Natural killer cell (primary cell): ENCODE measurements around the gene SLC2A5. TPM values are rescaled to one million over a fixed set of nuclear protein-coding genes. Genes with fewer than 3 reads are reported as not detected.

Source experiments
- ATAC-seq, 3 donors: fragments of 150-1000 bp in 2 of 3; fragments of 200-7000 bp in 1 of 3; cut with Tn5 transposase; 1 replicate in 1 of 3; 2 replicates in 2 of 3; pipeline ENCODE4 v1.10.0; 2021; ENCODE audit warnings: mild to moderate bottlenecking in 2 of 3, moderate library complexity in 2 of 3
- DNase-seq, 2 donors: peaks; one replicate each; pipeline versions ENCODE4 v3.0.0 to v3.0.0-alpha.2; 2013 to 2021; ENCODE audit warnings: mixed read lengths in 1 of 2
- H3K27ac ChIP-seq: one replicate; pipeline ENCODE4 v1.5.1; 2013; ENCODE audit warnings: mild to moderate bottlenecking, low read length
- H3K27me3 ChIP-seq: one replicate; pipeline ENCODE4 v1.6.1; 2013; ENCODE audit warnings: low read length; ENCODE audit not compliant: control insufficient read depth, insufficient read depth
- H3K36me3 ChIP-seq: one replicate; pipeline ENCODE4 v1.6.1; 2013; ENCODE audit warnings: low read length; ENCODE audit not compliant: control insufficient read depth, insufficient read depth
- H3K4me1 ChIP-seq: one replicate; pipeline ENCODE4 v1.6.1; 2013; ENCODE audit warnings: low read length; ENCODE audit not compliant: control insufficient read depth, insufficient read depth
- H3K4me3 ChIP-seq: one replicate; pipeline ENCODE4 v1.5.1; 2013; ENCODE audit warnings: low read length
- H3K9me3 ChIP-seq: one replicate; pipeline ENCODE4 v1.6.1; 2013; ENCODE audit warnings: low read length; ENCODE audit not compliant: control insufficient read depth, insufficient read depth
- H3K27ac Mint-ChIP-seq, 2 donors: one replicate each; pipeline ENCODE4 v1.8.0; 2022; ENCODE audit warnings: mild to moderate bottlenecking in 2 of 2, mixed read lengths in 2 of 2, moderate library complexity in 1 of 2
- H3K27me3 Mint-ChIP-seq, 2 donors: one replicate each; pipeline ENCODE4 v1.8.0; 2022; ENCODE audit warnings: low read depth in 2 of 2, mixed read lengths in 2 of 2
- H3K36me3 Mint-ChIP-seq: one replicate; pipeline ENCODE4 v1.8.0; 2022; ENCODE audit warnings: mixed read lengths
- H3K4me1 Mint-ChIP-seq, 2 donors: one replicate each; pipeline ENCODE4 v1.8.0; 2022; ENCODE audit warnings: mixed read lengths in 2 of 2
- H3K4me3 Mint-ChIP-seq: one replicate; pipeline ENCODE4 v1.8.0; 2022; ENCODE audit warnings: mild to moderate bottlenecking, moderate library complexity, mixed read lengths
- H3K9me3 Mint-ChIP-seq, 2 donors: one replicate each; pipeline ENCODE4 v1.8.0; 2022; ENCODE audit warnings: mixed read lengths in 2 of 2
- CTCF ChIP-seq: fragments of 200-600 bp; IDR thresholded peaks from one replicate; pipeline ENCODE4 v1.8.0; 2022; ENCODE audit warnings: antibody characterized with exemption
- WGBS: methylation state at CpG from one replicate; pipeline ENCODE4 v1.1.7; 2013; ENCODE audit warnings: missing lambda C conversion rate; ENCODE audit not compliant: insufficient coverage; 5-methylcytosine and 5-hydroxymethylcytosine counted together
- intact Hi-C: fragments of 100-400 bp; cut with micrococcal nuclease; formaldehyde crosslinking; loops from one replicate; pipeline ENCODE4 v1.14.2; 2022
- total RNA-seq, 4 donors: library from RNA; stranded (reverse); fragments of 120-200 nt in 1 of 4; gene quantifications; one replicate each; pipeline versions ENCODE4 v1.2.3 to v1.2.4, GENCODE V29; 2013 to 2022

SLC2A5 gene
- total RNA-seq, 3 donors from 2014 or later (not counting 1 experiment from before 2014, with no cell fraction given) = not detected

- Mint-ChIP-seq H3K4me3 (no peak overlapping the region), H3K27ac (no peak overlapping the region)
- WGBS = 85% methylated on average over 4 of the region's 4 CpGs
Measured at GRCh38 chr1:9044236-9044635, 25.2 kb downstream of the SLC2A5 start.

DNA sequence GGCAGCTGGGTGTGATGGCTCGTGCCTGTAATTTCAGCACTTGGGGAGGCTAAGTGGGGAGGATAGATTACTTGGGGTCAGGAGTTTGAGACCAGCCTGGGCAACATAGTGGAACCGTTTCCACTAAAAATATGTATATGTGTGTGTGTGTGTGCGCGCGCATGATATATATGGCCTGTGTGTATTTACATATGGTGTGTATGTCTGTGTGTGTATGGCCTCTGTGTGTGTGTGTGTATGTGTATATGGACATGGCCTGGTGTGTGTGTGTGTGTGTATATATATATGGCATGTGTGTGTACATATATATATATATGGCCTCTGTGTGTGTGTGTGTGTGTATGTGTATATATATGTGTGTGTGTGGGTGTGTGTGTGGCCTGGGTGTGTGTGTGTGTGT is 27.2 kb downstream of the SLC2A5 start:
- Mint-ChIP-seq H3K4me1 (no peaks in the 10 kb centered on the region), H3K9me3 (no peaks in the 10 kb centered on the region), H3K27ac (no peak overlapping the region), H3K27me3 (peaks cover 0 to 4% of the 10 kb centered on the region in 2 donors), H3K4me3 (no peak overlapping the region), H3K36me3 (no peaks in the 10 kb centered on the region)
- DNase-seq = no peak
- H3K36me3 ChIP-seq = no peaks in the 10 kb centered on the region
- 92% methylated on average over 5 of the region's 5 CpGs for WGBS
- TF ChIP-seq CTCF = no peak
- H3K27me3 ChIP-seq = no peaks in the 10 kb centered on the region
- no peaks in the 10 kb centered on the region for H3K9me3 ChIP-seq
- no peak overlapping the region for H3K27ac ChIP-seq
- no peak overlapping the region for H3K4me3 ChIP-seq
- intact Hi-C loops = no loop called here
- ATAC-seq = peak in 1 of 3 donors; percentile 27
- H3K4me1 ChIP-seq = peaks cover 3% of the 10 kb centered on the region

More at GRCh38 chr1:9044236-9044635, 25.2 kb downstream of the SLC2A5 start:
- Mint-ChIP-seq H3K4me1 (no peaks in the 10 kb centered on the region), H3K27me3 (peaks cover 0 to 4% of the 10 kb centered on the region in 2 donors), H3K9me3 (no peaks in the 10 kb centered on the region), H3K36me3 (no peaks in the 10 kb centered on the region)
- no peak overlapping the region for H3K4me3 ChIP-seq
- intact Hi-C loops = no loop called here
- H3K27ac ChIP-seq = no peak overlapping the region
- no peak for DNase-seq
- H3K9me3 ChIP-seq = no peaks in the 10 kb centered on the region
- ATAC-seq = no peak
- no peaks in the 10 kb centered on the region for H3K4me1 ChIP-seq
- H3K27me3 ChIP-seq = no peaks in the 10 kb centered on the region
- no peaks in the 10 kb centered on the region for H3K36me3 ChIP-seq
- no peak for TF ChIP-seq CTCF

GRCh38 chr1:9041116-9041779 is 28.2 kb downstream of the SLC2A5 start:
- no peaks in the 10 kb centered on the region for H3K36me3 Mint-ChIP-seq
- Histone ChIP-seq H3K9me3 (no peaks in the 10 kb centered on the region), H3K4me3 (no peak overlapping the region), H3K4me1 (peaks cover 3% of the 10 kb centered on the region), H3K36me3 (no peaks in the 10 kb centered on the region), H3K27ac (no peak overlapping the region), H3K27me3 (no peaks in the 10 kb centered on the region)
- intact Hi-C loops = no loop called here
- peaks cover 0 to 4% of the 10 kb centered on the region in 2 donors for H3K27me3 Mint-ChIP-seq
- 90% methylated on average over 14 of the region's 14 CpGs for WGBS
- no peak overlapping the region for H3K4me3 Mint-ChIP-seq
- H3K4me1 Mint-ChIP-seq = no peaks in the 10 kb centered on the region
- H3K9me3 Mint-ChIP-seq = no peaks in the 10 kb centered on the region
- no peak for TF ChIP-seq CTCF
- ATAC-seq = no peak
- DNase-seq = no peak
- H3K27ac Mint-ChIP-seq = no peak overlapping the region

- Mint-ChIP-seq H3K4me1 (no peaks in the 10 kb centered on the region), H3K27ac (no peak overlapping the region), H3K36me3 (peaks cover 3% of the 10 kb centered on the region), H3K4me3 (no peak overlapping the region), H3K9me3 (no peaks in the 10 kb centered on the region), H3K27me3 (peaks cover 0 to 4% of the 10 kb centered on the region in 2 donors)
- ATAC-seq (no peak), DNase-seq (no peak)
- TF ChIP-seq CTCF = no peak
- Histone ChIP-seq H3K27me3 (no peaks in the 10 kb centered on the region), H3K4me3 (no peak overlapping the region), H3K36me3 (no peaks in the 10 kb centered on the region), H3K9me3 (no peaks in the 10 kb centered on the region), H3K27ac (no peak overlapping the region), H3K4me1 (peaks cover 3% of the 10 kb centered on the region)
- intact Hi-C loops = no loop called here
- WGBS = 95% methylated on average over 6 of the region's 6 CpGs
Measured at GRCh38 chr1:9040659-9041030, 28.8 kb downstream of the SLC2A5 start.
